ENCODE data around the gene DCUN1D5. TPM values are rescaled to one million over a fixed set of nuclear protein-coding genes. Genes with fewer than 3 reads are reported as not detected.

Gene DCUN1D5
- total and polyA plus RNA-seq, 2 of the 13 experiments (the other 11 are each of a cell fraction or from before 2014, with no cell fraction given): 32.9 to 46.7 TPM

- TF ChIP-seq CENPBD1 (CRISPR knock-in tag; IDR thresholded peaks at IDR 0.05; ENCODE audit: borderline replicate concordance, low read depth) (no peak), ZNF496 (CRISPR knock-in tag; IDR thresholded peaks at IDR 0.05; ENCODE audit: insufficient replicate concordance) (no peak), ZNF296 (CRISPR knock-in tag; conservative IDR thresholded peaks at IDR 0.05) (no peak), TEAD3 (CRISPR knock-in tag; optimal IDR thresholded peaks at IDR 0.05; ENCODE audit: borderline replicate concordance) (no peak), CC2D1A (CRISPR knock-in tag; IDR thresholded peaks at IDR 0.05) (no peak), EP300 (IDR thresholded peaks at IDR 0.05; ENCODE audit: low read depth in 2 of 2, low read length in 2 of 2) (no peak), EP300 (CRISPR knock-in tag; IDR thresholded peaks at IDR 0.05; ENCODE audit: borderline replicate concordance) (no peak), ARNT (IDR thresholded peaks at IDR 0.05) (no peak), KLF9 (CRISPR knock-in tag; IDR thresholded peaks at IDR 0.05; ENCODE audit: low read depth) (no peak), FOXM1 (CRISPR knock-in tag; IDR thresholded peaks at IDR 0.05) (no peak), PTBP1 (IDR thresholded peaks at IDR 0.05; ENCODE audit: low read depth, low read length, poor library complexity, severe bottlenecking) (no peak), CCDC6 (CRISPR knock-in tag; IDR thresholded peaks at IDR 0.05) (no peak)
- TF ChIP-seq, protein P1, sequence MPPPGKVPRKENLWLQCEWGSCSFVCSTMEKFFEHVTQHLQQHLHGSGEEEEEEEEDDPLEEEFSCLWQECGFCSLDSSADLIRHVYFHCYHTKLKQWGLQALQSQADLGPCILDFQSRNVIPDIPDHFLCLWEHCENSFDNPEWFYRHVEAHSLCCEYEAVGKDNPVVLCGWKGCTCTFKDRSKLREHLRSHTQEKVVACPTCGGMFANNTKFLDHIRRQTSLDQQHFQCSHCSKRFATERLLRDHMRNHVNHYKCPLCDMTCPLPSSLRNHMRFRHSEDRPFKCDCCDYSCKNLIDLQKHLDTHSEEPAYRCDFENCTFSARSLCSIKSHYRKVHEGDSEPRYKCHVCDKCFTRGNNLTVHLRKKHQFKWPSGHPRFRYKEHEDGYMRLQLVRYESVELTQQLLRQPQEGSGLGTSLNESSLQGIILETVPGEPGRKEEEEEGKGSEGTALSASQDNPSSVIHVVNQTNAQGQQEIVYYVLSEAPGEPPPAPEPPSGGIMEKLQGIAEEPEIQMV (CRISPR knock-in tag; IDR thresholded peaks at IDR 0.05; ENCODE audit: low read depth): no peak
- TF ChIP-seq, protein P2, sequence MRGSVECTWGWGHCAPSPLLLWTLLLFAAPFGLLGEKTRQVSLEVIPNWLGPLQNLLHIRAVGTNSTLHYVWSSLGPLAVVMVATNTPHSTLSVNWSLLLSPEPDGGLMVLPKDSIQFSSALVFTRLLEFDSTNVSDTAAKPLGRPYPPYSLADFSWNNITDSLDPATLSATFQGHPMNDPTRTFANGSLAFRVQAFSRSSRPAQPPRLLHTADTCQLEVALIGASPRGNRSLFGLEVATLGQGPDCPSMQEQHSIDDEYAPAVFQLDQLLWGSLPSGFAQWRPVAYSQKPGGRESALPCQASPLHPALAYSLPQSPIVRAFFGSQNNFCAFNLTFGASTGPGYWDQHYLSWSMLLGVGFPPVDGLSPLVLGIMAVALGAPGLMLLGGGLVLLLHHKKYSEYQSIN (CRISPR knock-in tag; IDR thresholded peaks at IDR 0.05; ENCODE audit: borderline replicate concordance): no peak
- no peak for ATAC-seq
- no peak overlapping the region for H3K9ac ChIP-seq (ENCODE audit: insufficient read depth, low read depth, low read length)
- intact Hi-C loops (cut with micrococcal nuclease; ENCODE audit: unreplicated experiment) (loop anchor here (5.0 kb wide), 1 partner anchor 997 kb away; no protein-coding TSS in a partner anchor), in situ Hi-C loops (cut with HindIII; ENCODE audit: extremely low pct_ligation_motif_present, low pct_unique_long_range_greater_than_20kb) (no loop called here)
- H4K20me1 ChIP-seq (ENCODE audit: insufficient read depth, low read length): no peaks in the 10 kb centered on the region
- H3K27me3 ChIP-seq (ENCODE audit: control insufficient read depth in 1 of 2, insufficient read depth in 2 of 2, low read length in 2 of 2): no peaks in the 10 kb centered on the region
- no peak overlapping the region for H3K27ac ChIP-seq (ENCODE audit: extremely low read length, insufficient read depth, low read length)
- H3K4me3 ChIP-seq (replicated peaks in 1 of 3; ENCODE audit: insufficient read depth in 1 of 3, low read depth in 2 of 3, low read length in 3 of 3): no peak overlapping the region
- BruUV-seq (replicated peaks): no TSS peak
- no peak overlapping the region for H2AFZ ChIP-seq (ENCODE audit: low read length)
- CTCF ChIA-PET (ENCODE audit: low intra/inter-chr PET ratio, low total read pairs): no interaction called here
- no peak for DNase-seq (ENCODE audit: low spot score)
- no peaks in the 10 kb centered on the region for H3K36me3 ChIP-seq (replicated peaks in 1 of 2; ENCODE audit: control insufficient read depth in 1 of 2, insufficient read depth in 2 of 2, low read length in 2 of 2)
- POLR2A ChIA-PET: no interaction called here
- WGBS (ENCODE audit: low lambda C conversion rate): 38% methylated on average over 3 of the region's 3 CpGs
- H3K79me2 ChIP-seq (ENCODE audit: insufficient read depth, low read length): no peaks in the 10 kb centered on the region
- H3K9me3 ChIP-seq (ENCODE audit: low read length): no peaks in the 10 kb centered on the region
- H3K4me1 ChIP-seq (ENCODE audit: insufficient read depth, low read length): no peaks in the 10 kb centered on the region
- no peak overlapping the region for H3K4me2 ChIP-seq (ENCODE audit: low read depth, low read length)
- no peak for FAIRE-seq
These were observed 67.9 kb downstream of the DCUN1D5 start for GRCh38 chr11:103024086-103024485.
